Activated effector memory CD4-positive, alpha-beta T cell treated with anti-CD3 and anti-CD28 coated beads, Interleukin-2, amount 50 U/mL, for 16 hours (primary cell): ENCODE results near the gene THUMPD3.

Experiments
- DNase-seq: peaks from one replicate; pipeline ENCODE4 v3.0.0-alpha.2; 2020

The THUMPD3 gene

GRCh38 chr3:9422712-9423424, 60.0 kb downstream of the THUMPD3 start:
- no peak for DNase-seq

DNA sequence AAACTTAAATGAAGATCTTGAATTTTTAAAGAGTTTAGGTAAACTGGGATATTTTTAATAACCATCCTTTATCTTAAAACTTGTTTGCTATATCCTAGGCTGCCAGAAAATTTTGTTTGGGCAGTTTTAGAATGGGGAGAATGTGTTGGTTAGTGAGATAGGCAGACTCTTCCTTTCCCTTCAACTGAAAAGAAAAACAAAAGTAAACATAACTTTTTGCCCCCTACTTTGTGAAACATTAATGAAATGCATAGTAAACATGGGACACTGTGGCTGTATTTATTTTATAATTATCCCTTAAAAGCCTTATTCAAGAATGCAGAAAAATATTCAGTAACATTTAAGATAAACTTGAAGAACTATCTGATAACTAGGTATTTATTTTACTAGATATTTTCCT, 65.6 kb downstream of the THUMPD3 start:
- no peak for DNase-seq

DNA sequence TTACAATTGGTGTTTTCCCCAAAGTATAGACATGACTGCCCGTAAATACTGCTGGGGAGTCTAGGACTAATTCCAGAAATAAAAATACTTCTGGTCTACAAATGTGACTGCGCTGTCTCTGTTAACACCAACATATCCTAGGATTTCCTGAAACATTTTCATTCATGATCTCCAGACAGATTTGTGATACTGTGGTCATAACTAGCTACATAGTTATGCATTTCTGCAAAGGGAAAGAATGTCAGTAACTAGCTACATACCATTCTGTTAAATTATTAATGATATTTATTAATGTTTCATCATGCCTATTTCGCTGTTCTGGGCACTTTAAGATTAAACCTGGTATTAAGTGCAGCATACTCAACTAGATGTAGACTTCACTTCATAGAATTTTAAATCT, 67.9 kb downstream of the THUMPD3 start:
- DNase-seq, result no peak

GRCh38 chr3:9433627-9434521, 71.0 kb downstream of the THUMPD3 start:
- no peak for DNase-seq

- no peak for DNase-seq
Observed at GRCh38 chr3:9435316-9435715, 72.5 kb downstream of the THUMPD3 start.
